HCT116 (cell line): ENCODE measurements around the gene BRMS1.

ENCODE experiments used
- CTCF ChIP-seq, 3 experiments: fragments of 200-600 bp in 1 of 3; sonication (generic) in 1 of 3; IDR thresholded peaks in 2 of 3; conservative IDR thresholded peaks in 1 of 3; 2 replicates each; pipeline ENCODE4 v1.5.1; 2012 to 2017; ENCODE audit warnings: low read depth in 2 of 3, low read length in 2 of 3, antibody characterized with exemption in 1 of 3, borderline replicate concordance in 1 of 3, control low read depth in 1 of 3, mild to moderate bottlenecking in 1 of 3, mixed read lengths in 1 of 3, mixed run types in 1 of 3, moderate library complexity in 1 of 3; ENCODE audit not compliant: insufficient read depth in 1 of 3
- EGR1 ChIP-seq: IDR thresholded peaks from 2 replicates; pipeline ENCODE4 v1.6.1; 2012; ENCODE audit warnings: low read depth
- EZH2 ChIP-seq: fragments of 200-600 bp; sonication (generic); IDR thresholded peaks from 2 replicates; pipeline ENCODE4 v1.6.1; 2017; ENCODE audit warnings: antibody characterized with exemption, mixed run types
- EZH2phosphoT487 ChIP-seq: fragments of 200-600 bp; IDR thresholded peaks from 2 replicates; pipeline ENCODE4 v1.6.1; 2018; ENCODE audit warnings: antibody characterized with exemption, borderline replicate concordance
- POLR2AphosphoS5 ChIP-seq: IDR thresholded peaks from 2 replicates; pipeline ENCODE4 v1.6.1; 2011; ENCODE audit warnings: mild to moderate bottlenecking, low read depth, low read length, moderate library complexity
- ZNF274 ChIP-seq: fragments of 200-500 bp; sonication (Bioruptor generic); IDR thresholded peaks from 2 replicates; pipeline ENCODE4 v1.6.1; 2014; ENCODE audit warnings: mild to moderate bottlenecking, low read depth, low read length, inconsistent platforms

DNA sequence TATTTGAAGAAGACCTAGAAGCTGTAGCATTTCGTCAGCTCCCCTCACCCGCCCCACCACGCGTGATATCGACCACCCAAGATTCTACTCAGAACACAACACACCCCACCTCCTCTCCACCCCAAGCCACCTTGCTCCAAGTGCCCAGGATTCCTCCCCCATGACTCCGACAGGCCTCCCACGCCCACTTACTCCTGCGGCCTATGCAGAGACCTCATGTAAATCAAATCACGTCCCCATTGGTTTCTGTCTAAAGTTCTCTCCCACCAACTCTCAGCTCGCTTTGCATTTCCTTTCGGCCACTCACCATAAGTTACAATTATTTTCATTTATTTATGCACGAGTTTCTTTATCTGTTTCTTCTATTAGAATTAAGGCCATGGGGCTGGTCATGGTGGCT is 42.2 kb downstream of the BRMS1 start:
- TF ChIP-seq CTCF (IDR thresholded peaks at IDR 0.05 in 2 of 3, conservative IDR thresholded peaks at IDR 0.05 in 1 of 3; ENCODE audit: borderline replicate concordance in 1 of 3, insufficient read depth in 1 of 3, low read depth in 2 of 3, low read length in 2 of 3) (no peak), ZNF274 (no peak), EGR1 (no peak), POLR2AphosphoS5 (no peak), EZH2phosphoT487 (no peak), EZH2 (no peak)
